ENCODE data around the gene TSEN34.
"Not testable (repeated sequence)": the region's sequence is repeated elsewhere in the genome, so short reads cannot be mapped to it uniquely, and the experiment has no call there.

Gene TSEN34

GRCh38 chr19:54240372-54241336 is 49.5 kb downstream of the TSEN34 start:
- not testable (repeated sequence) for DNase-seq

DNA sequence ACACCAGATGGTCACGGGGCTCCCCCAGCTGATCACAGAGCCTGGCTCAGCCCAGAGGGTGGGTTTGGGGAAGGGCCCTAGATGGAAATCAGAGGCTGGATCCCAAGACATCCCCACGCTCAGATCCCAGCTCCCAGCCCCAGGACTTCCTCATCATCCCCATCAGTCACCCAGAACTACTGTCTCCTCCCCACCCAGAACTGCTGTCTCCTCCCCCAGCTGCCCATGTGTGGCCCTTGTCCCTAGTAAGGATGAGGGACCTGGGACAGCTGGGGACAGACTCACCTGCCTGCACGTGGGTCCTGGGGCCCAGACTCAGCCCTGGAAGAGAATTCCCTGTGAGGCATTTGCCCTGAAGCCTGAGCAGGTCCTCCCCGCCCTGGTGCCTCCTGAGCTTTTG is 51.1 kb downstream of the TSEN34 start:
- not testable (repeated sequence) for DNase-seq

DNA sequence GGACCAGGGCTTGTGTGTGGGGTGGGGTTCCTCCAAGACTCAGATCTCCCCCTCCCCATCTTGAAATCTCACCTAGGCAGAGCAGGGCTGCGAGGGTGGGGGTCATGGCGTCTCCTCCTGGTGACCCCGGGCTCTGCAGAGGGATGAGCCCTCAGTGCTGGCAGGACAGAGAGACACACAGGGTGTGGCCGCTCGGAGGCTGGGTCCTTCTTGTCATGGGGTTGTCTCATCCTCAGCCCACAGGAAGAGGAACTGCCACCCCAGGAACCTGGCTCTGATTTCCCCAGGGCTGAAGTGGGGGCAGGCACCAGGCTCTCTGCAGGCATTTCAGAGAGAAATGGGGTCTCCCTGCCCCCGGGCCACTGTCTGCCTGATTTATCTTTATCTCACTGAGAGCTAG is 51.5 kb downstream of the TSEN34 start, which contains the start of gene LILRA6:
TSS of gene LILRA6 (minus strand) at position 145 of the 400 bp plus-strand sequence.
- peak in 1 of 2 donors; percentile 36 for DNase-seq

DNA sequence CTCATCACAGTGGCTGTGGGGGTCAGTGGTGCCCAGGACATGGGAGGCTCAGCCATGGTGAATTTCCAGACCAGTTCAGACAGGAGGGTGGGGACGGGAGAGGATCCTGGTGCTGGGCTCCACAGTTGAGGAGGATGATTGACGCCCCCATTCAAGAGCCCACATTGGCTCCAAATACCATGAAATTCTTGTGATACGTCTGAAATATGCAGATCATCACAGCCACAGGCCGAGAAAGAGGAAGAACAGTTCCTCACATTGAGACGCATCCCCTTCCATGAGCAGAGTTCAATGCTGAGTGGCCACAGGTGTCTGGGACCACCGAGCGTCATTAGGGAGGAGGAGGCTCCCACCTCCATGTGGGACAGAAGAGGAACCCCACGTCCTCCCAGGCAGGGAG is 52.7 kb downstream of the TSEN34 start:
- DNase-seq = not testable (repeated sequence)

Measured in CD4-positive, alpha-beta T cell treated with Interleukin-1 beta for 1 hour (primary cell).